GM21619 (cell line): ENCODE results near the gene ARHGAP31.
"Not testable (repeated sequence)": the region's sequence is repeated elsewhere in the genome, so short reads cannot be mapped to it uniquely, and the experiment has no call there.

ENCODE experiments used
- ATAC-seq: cut with Tn5 transposase; IDR thresholded peaks from one replicate; pipeline ENCODE4 v1.9.1; 2021; ENCODE audit not compliant: unreplicated experiment

ARHGAP31 gene

GRCh38 chr3:119293871-119294695, at the start of gene ARHGAP31:
ARHGAP31 (plus strand) TSS chr3:119294383; CDS start chr3:119294905, 522 bp downstream.
- ATAC-seq, result peak; percentile 61

GRCh38 chr3:119245778-119246177, 48.4 kb upstream of the ARHGAP31 start:
- no peak for ATAC-seq

GRCh38 chr3:119255214-119255613, 39.0 kb upstream of the ARHGAP31 start:
- ATAC-seq, result no peak

GRCh38 chr3:119257111-119257510, 37.1 kb upstream of the ARHGAP31 start:
- ATAC-seq, result no peak

GRCh38 chr3:119257654-119258410, 36.4 kb upstream of the ARHGAP31 start:
- peak; percentile 75 for ATAC-seq

GRCh38 chr3:119258915-119259314, 35.3 kb upstream of the ARHGAP31 start:
- peak; percentile 88 for ATAC-seq

GRCh38 chr3:119259821-119260220, 34.4 kb upstream of the ARHGAP31 start:
- no peak for ATAC-seq

GRCh38 chr3:119261055-119261454, 33.1 kb upstream of the ARHGAP31 start:
- ATAC-seq, result no peak

GRCh38 chr3:119270212-119270611, 24.0 kb upstream of the ARHGAP31 start:
- ATAC-seq, result not testable (repeated sequence)

- ATAC-seq, result no peak
These were observed 17.5 kb upstream of the ARHGAP31 start for GRCh38 chr3:119276680-119277079.

- ATAC-seq, result no peak
These were observed 15.1 kb upstream of the ARHGAP31 start for GRCh38 chr3:119279101-119279554.

- ATAC-seq, result no peak
These were observed 14.5 kb upstream of the ARHGAP31 start for GRCh38 chr3:119279584-119280243.

GRCh38 chr3:119288669-119289403, 5.3 kb upstream of the ARHGAP31 start:
- no peak for ATAC-seq

- ATAC-seq, result no peak
These were observed 4.8 kb upstream of the ARHGAP31 start for GRCh38 chr3:119289404-119289770.

GRCh38 chr3:119290613-119291012, 3.6 kb upstream of the ARHGAP31 start:
- no peak for ATAC-seq

GRCh38 chr3:119291062-119291700, 3.0 kb upstream of the ARHGAP31 start:
- no peak for ATAC-seq

- no peak for ATAC-seq
These were observed 1.5 kb upstream of the ARHGAP31 start for GRCh38 chr3:119292666-119293065.

- no peak for ATAC-seq
These were observed 895 bp upstream of the ARHGAP31 start for GRCh38 chr3:119293105-119293870.
